Naive thymus-derived CD4-positive, alpha-beta T cell (primary cell): ENCODE data around the gene ORMDL3. TPM values are rescaled to one million over a fixed set of nuclear protein-coding genes. Genes with fewer than 3 reads are reported as not detected.
A peak's percentile ranks its signal among the peaks of the same experiment; 100 is the strongest.

ENCODE experiments used
- ATAC-seq: fragments of 150-1000 bp; cut with Tn5 transposase; 2 replicates; pipeline ENCODE4 v1.10.0; 2021; ENCODE audit warnings: mild to moderate bottlenecking, moderate library complexity
- CTCF ChIA-PET: fragments of 350-600 bp; sonication (Branson Sonifier 250); formaldehyde crosslinking; loops from one replicate; lab custom pipeline; 2021; ENCODE audit warnings: antibody characterized with exemption; lab: Charles Lee
- POLR2A ChIA-PET: fragments of 350-600 bp; sonication (Branson Sonifier 250); formaldehyde crosslinking; loops from one replicate; lab custom pipeline; 2021; ENCODE audit warnings: antibody characterized with exemption, inconsistent platforms; lab: Charles Lee
- DNase-seq, 9 donors: peaks; one replicate each; pipeline versions ENCODE4 v3.0.0 to v3.0.0-alpha.2; 2020 to 2022; ENCODE audit warnings: mixed read lengths in 1 of 9
- H3K27ac ChIP-seq: one replicate; pipeline ENCODE4 v1.7.0; 2013; ENCODE audit warnings: mild to moderate bottlenecking, low read depth, low read length, moderate library complexity
- H3K27me3 ChIP-seq, 2 donors: one replicate each; pipeline ENCODE4 v1.7.0; 2013; ENCODE audit warnings: low read length in 2 of 2, mild to moderate bottlenecking in 2 of 2, moderate library complexity in 2 of 2; ENCODE audit not compliant: control insufficient read depth in 2 of 2, insufficient read depth in 2 of 2
- H3K36me3 ChIP-seq, 3 experiments: 1 replicate in 2 of 3; 2 replicates in 1 of 3; pipeline ENCODE4 v1.7.0; 2013; ENCODE audit warnings: low read length in 3 of 3, mild to moderate bottlenecking in 3 of 3, moderate library complexity in 1 of 3; ENCODE audit not compliant: insufficient read depth in 3 of 3, control insufficient read depth in 2 of 3
- H3K4me1 ChIP-seq, 2 donors: one replicate each; pipeline ENCODE4 v1.7.0; 2013; ENCODE audit warnings: low read length in 2 of 2, mild to moderate bottlenecking in 2 of 2, moderate library complexity in 1 of 2; ENCODE audit not compliant: control insufficient read depth in 2 of 2, insufficient read depth in 2 of 2
- H3K4me3 ChIP-seq: 2 replicates; pipeline ENCODE4 v1.7.0; 2013; ENCODE audit warnings: mild to moderate bottlenecking, low read length
- H3K9me3 ChIP-seq, 3 experiments: 1 replicate in 2 of 3; 2 replicates in 1 of 3; pipeline ENCODE4 v1.7.0; 2013; ENCODE audit warnings: low read length in 3 of 3; ENCODE audit not compliant: control insufficient read depth in 2 of 3
- H3K27ac Mint-ChIP-seq, 9 donors: one replicate each; pipeline ENCODE4 v1.8.0; 2020 to 2022; ENCODE audit warnings: mixed read lengths in 9 of 9, mild to moderate bottlenecking in 8 of 9, moderate library complexity in 5 of 9, inconsistent platforms in 2 of 9
- H3K27me3 Mint-ChIP-seq, 5 donors: one replicate each; pipeline ENCODE4 v1.8.0; 2021 to 2022; ENCODE audit warnings: mixed read lengths in 5 of 5, mild to moderate bottlenecking in 1 of 5
- H3K36me3 Mint-ChIP-seq, 5 donors: one replicate each; pipeline ENCODE4 v1.8.0; 2020 to 2022; ENCODE audit warnings: mixed read lengths in 5 of 5, mild to moderate bottlenecking in 3 of 5, inconsistent platforms in 1 of 5
- H3K4me1 Mint-ChIP-seq, 7 donors: one replicate each; pipeline ENCODE4 v1.8.0; 2020 to 2022; ENCODE audit warnings: mixed read lengths in 7 of 7, mild to moderate bottlenecking in 3 of 7, inconsistent platforms in 1 of 7
- H3K4me3 Mint-ChIP-seq, 10 donors: one replicate each; pipeline ENCODE4 v1.8.0; 2020 to 2022; ENCODE audit warnings: mild to moderate bottlenecking in 10 of 10, mixed read lengths in 10 of 10, moderate library complexity in 6 of 10, inconsistent platforms in 2 of 10
- H3K9me3 Mint-ChIP-seq, 11 donors: one replicate each; pipeline ENCODE4 v1.8.0; 2020 to 2022; ENCODE audit warnings: mixed read lengths in 11 of 11, mild to moderate bottlenecking in 4 of 11, inconsistent platforms in 1 of 11, moderate library complexity in 1 of 11
- intact Hi-C, 2 donors: fragments of 100-400 bp; cut with micrococcal nuclease; formaldehyde crosslinking; loops; one replicate each; pipeline ENCODE4 v1.15.1; 2023
- polyA plus RNA-seq, 2 donors: library from polyadenylated mRNA; unstranded; fragments of 300-500 nt; fragmentation: Illumina TruSeq; gene quantifications; one replicate each; pipeline ENCODE4 v1.2.3, GENCODE V29; 2021
- total RNA-seq, 6 experiments: library from RNA in 5 of 6; stranded (reverse) in 5 of 6; gene quantifications; 1 replicate in 5 of 6; 2 replicates in 1 of 6; pipeline ENCODE4 v1.2.3 and lab custom pipeline; 2021 to 2026

Gene ORMDL3
- total and polyA plus RNA-seq, 7 experiments from 2014 or later: 77.6 to 205 (median 113) TPM

GRCh38 chr17:39920218-39921210 is 6.9 kb downstream of the ORMDL3 start:
- peak overlapping the region; percentile 54 to 96 (median 91) for H3K27ac Mint-ChIP-seq
- peak overlapping the region; percentile 87 for H3K27ac ChIP-seq
- intact Hi-C loops: no loop called here
- peaks cover 11 to 74% (median 41%) of the 10 kb centered on the region in 5 donors for H3K36me3 Mint-ChIP-seq
- peak overlapping the region in 9 of 10 donors; percentile 34 to 97 (median 59) for H3K4me3 Mint-ChIP-seq
- H3K27me3 ChIP-seq: no peaks in the 10 kb centered on the region
- no peaks in the 10 kb centered on the region for H3K9me3 ChIP-seq
- peaks cover 49 to 64% of the 10 kb centered on the region in 2 donors for H3K4me1 ChIP-seq
- H3K27me3 Mint-ChIP-seq: no peaks in the 10 kb centered on the region
- peaks cover 21 to 84% (median 78%) of the 10 kb centered on the region in 7 donors for H3K4me1 Mint-ChIP-seq
- H3K36me3 ChIP-seq: peaks cover 15 to 54% (median 22%) of the 10 kb centered on the region in 3 experiments
- no peaks in the 10 kb centered on the region for H3K9me3 Mint-ChIP-seq
- no peak overlapping the region for H3K4me3 ChIP-seq
- DNase-seq: peak in 3 of 9 donors; percentile 27 to 53 (median 41)
- ATAC-seq: peak; percentile 73
- ChIA-PET POLR2A (no interaction called here), CTCF (interaction anchor here (0.6 kb wide), 1 partner anchor 456 kb away, joined by 3 read pairs; no protein-coding TSS in a partner anchor)

DNA sequence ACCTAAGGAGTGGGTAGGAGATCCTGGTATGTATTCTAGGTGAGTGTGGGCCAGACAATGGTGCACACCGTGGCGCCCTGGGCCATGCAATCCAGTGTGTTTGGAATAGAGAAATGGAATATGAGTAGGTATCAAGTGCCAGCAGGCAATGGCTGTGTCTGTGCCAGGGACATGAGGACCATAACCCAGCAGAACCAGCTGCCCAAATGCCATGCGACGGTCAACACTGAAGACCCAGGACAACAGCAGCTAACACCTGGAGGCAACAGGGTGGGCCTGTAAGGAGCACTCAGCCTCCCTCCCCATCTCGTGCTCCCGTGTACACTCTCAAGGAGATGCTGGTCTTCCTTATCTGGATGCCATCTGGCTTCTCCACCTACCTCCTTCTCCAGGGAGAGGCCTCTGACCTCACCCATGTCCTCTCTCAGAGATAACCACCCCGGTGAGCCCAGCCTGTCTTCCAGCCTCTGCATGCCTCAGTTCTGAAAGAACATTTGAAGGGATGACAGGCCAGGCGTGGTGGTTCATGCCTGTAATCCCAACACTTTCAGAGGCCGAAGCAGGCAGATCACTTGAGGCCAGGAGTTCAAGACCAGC is 8.2 kb downstream of the ORMDL3 start:
- peak overlapping the region; percentile 37 for H3K27ac ChIP-seq
- intact Hi-C loops: no loop called here
- Mint-ChIP-seq H3K9me3 (no peaks in the 10 kb centered on the region), H3K36me3 (peaks cover 11 to 68% (median 38%) of the 10 kb centered on the region in 5 donors), H3K4me1 (peaks cover 10 to 72% (median 65%) of the 10 kb centered on the region in 7 donors), H3K4me3 (peak overlapping the region in 5 of 10 donors; percentile 9 to 79 (median 50)), H3K27me3 (no peaks in the 10 kb centered on the region), H3K27ac (peak overlapping the region in 5 of 9 donors; percentile 32 to 90 (median 80))
- ChIA-PET POLR2A (interaction anchor here (0.9 kb wide), 1 partner anchor 25 kb away, joined by 3 read pairs; no protein-coding TSS in a partner anchor), CTCF (interaction anchor here (0.7 kb wide), 1 partner anchor 187 kb away, joined by 5 read pairs; no protein-coding TSS in a partner anchor)
- DNase-seq: no peak
- peaks cover 15 to 53% (median 22%) of the 10 kb centered on the region in 3 experiments for H3K36me3 ChIP-seq
- ATAC-seq: no peak
- no peaks in the 10 kb centered on the region for H3K9me3 ChIP-seq
- no peak overlapping the region for H3K4me3 ChIP-seq
- H3K27me3 ChIP-seq: no peaks in the 10 kb centered on the region
- H3K4me1 ChIP-seq: peaks cover 36 to 50% of the 10 kb centered on the region in 2 donors

DNA sequence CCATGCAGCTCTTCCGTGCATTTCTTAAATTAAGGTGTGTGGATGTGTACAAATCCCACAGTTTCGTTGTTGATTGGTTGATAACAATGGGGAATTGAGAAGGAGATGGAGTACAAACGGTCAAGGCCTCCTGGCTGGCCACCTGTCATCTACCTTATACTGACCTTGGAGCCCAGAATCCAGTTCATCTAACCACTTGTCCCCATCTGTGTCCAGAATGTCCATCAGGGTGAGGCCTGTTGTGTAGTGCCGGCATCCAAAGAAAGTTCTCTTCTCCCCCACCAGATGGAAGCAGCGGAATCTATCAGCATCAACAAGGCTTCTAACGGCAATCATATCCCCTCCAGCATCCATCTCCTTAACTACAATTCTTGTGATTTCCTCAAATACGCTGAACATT is 10.5 kb downstream of the ORMDL3 start:
- DNase-seq (no peak), ATAC-seq (no peak)
- Histone ChIP-seq H3K27me3 (no peaks in the 10 kb centered on the region), H3K4me3 (no peak overlapping the region), H3K36me3 (peaks cover 1 to 45% (median 17%) of the 10 kb centered on the region in 3 experiments), H3K9me3 (no peaks in the 10 kb centered on the region), H3K27ac (no peak overlapping the region), H3K4me1 (peaks cover 14 to 28% of the 10 kb centered on the region in 2 donors)
- intact Hi-C loops: loop anchor here in 1 of 2 donors (1.0 kb wide), 1 partner anchor 9 kb away; no protein-coding TSS in a partner anchor
- Mint-ChIP-seq H3K27me3 (no peaks in the 10 kb centered on the region), H3K9me3 (peaks cover 0 to 1% (median 0%) of the 10 kb centered on the region in 11 donors), H3K27ac (peak overlapping the region in 2 of 9 donors; percentile 56 to 68), H3K4me3 (peak overlapping the region in 1 of 10 donors; percentile 21), H3K4me1 (peaks cover 10 to 55% (median 45%) of the 10 kb centered on the region in 7 donors), H3K36me3 (peaks cover 2 to 61% (median 44%) of the 10 kb centered on the region in 5 donors)
- ChIA-PET POLR2A (interaction anchor here (0.8 to 1.3 kb wide), 3 partner anchors 9 to 1771 kb away, joined by 3 to 5 read pairs (median 3); no protein-coding TSS in a partner anchor), CTCF (no interaction called here)

GRCh38 chr17:39915559-39915958 is 11.8 kb downstream of the ORMDL3 start:
- peaks cover 0 to 45% (median 10%) of the 10 kb centered on the region in 3 experiments for H3K36me3 ChIP-seq
- H3K4me3 Mint-ChIP-seq: no peak overlapping the region
- DNase-seq: no peak
- H3K27ac ChIP-seq: no peak overlapping the region
- H3K36me3 Mint-ChIP-seq: peaks cover 5 to 63% (median 40%) of the 10 kb centered on the region in 5 donors
- no peaks in the 10 kb centered on the region for H3K27me3 ChIP-seq
- H3K4me1 Mint-ChIP-seq: peaks cover 10 to 41% (median 33%) of the 10 kb centered on the region in 7 donors
- H3K27ac Mint-ChIP-seq: peak overlapping the region in 1 of 9 donors; percentile 29
- peaks cover 0 to 1% (median 0%) of the 10 kb centered on the region in 11 donors for H3K9me3 Mint-ChIP-seq
- ATAC-seq: no peak
- POLR2A ChIA-PET: interaction anchor here (0.6 kb wide), 1 partner anchor 36 kb away, joined by 4 read pairs; no protein-coding TSS in a partner anchor
- H3K9me3 ChIP-seq: no peaks in the 10 kb centered on the region
- intact Hi-C loops: loop anchor here in 1 of 2 donors (1.0 kb wide), 1 partner anchor 12 kb away; no protein-coding TSS in a partner anchor
- H3K4me3 ChIP-seq: no peak overlapping the region
- H3K27me3 Mint-ChIP-seq: no peaks in the 10 kb centered on the region
- H3K4me1 ChIP-seq: peaks cover 6 to 14% of the 10 kb centered on the region in 2 donors
- CTCF ChIA-PET: interaction anchor here (0.6 kb wide), 1 partner anchor 43 kb away, joined by 5 read pairs; no protein-coding TSS in a partner anchor

GRCh38 chr17:39913989-39914388 is 13.4 kb downstream of the ORMDL3 start:
- H3K27ac Mint-ChIP-seq: peak overlapping the region in 2 of 9 donors; percentile 24 to 30
- Histone ChIP-seq H3K27me3 (no peaks in the 10 kb centered on the region), H3K4me3 (no peak overlapping the region), H3K36me3 (peaks cover 0 to 46% (median 9%) of the 10 kb centered on the region in 3 experiments), H3K4me1 (peaks cover 0 to 7% of the 10 kb centered on the region in 2 donors), H3K9me3 (no peaks in the 10 kb centered on the region), H3K27ac (no peak overlapping the region)
- ChIA-PET CTCF (interaction anchor here (1.2 kb wide), 1 partner anchor 41 kb away, joined by 3 read pairs; no protein-coding TSS in a partner anchor), POLR2A (interaction anchor here (0.6 kb wide), 1 partner anchor 12 kb away, joined by 3 read pairs; no protein-coding TSS in a partner anchor)
- peaks cover 5 to 65% (median 37%) of the 10 kb centered on the region in 5 donors for H3K36me3 Mint-ChIP-seq
- intact Hi-C loops: loop anchor here in 1 of 2 donors (2.0 kb wide), 1 partner anchor 13 kb away; the partner anchor contains the start of genes LRRC3C and ORMDL3
- ATAC-seq (no peak), DNase-seq (no peak)
- no peaks in the 10 kb centered on the region for H3K27me3 Mint-ChIP-seq
- H3K9me3 Mint-ChIP-seq: peaks cover 0 to 1% (median 0%) of the 10 kb centered on the region in 11 donors
- H3K4me3 Mint-ChIP-seq: no peak overlapping the region
- peaks cover 6 to 28% (median 20%) of the 10 kb centered on the region in 7 donors for H3K4me1 Mint-ChIP-seq
